ENCODE results near the gene FXYD7. TPM values are rescaled to one million over a fixed set of nuclear protein-coding genes. Genes with fewer than 3 reads are reported as not detected.

The FXYD7 gene
- total and polyA plus RNA-seq, 9 of the 15 experiments (the other 6 are each of a cell fraction or from before 2014, with no cell fraction given): 0.10 to 0.80 (median 0.31) TPM; not detected in 3

- TF ChIP-seq FOXO4 (CRISPR knock-in tag; IDR thresholded peaks at IDR 0.05) (no peak), TSC22D4 (tag; IDR thresholded peaks at IDR 0.05) (no peak), SAFB (IDR thresholded peaks at IDR 0.05; ENCODE audit: borderline replicate concordance, low read depth, low read length) (0 out of 2 replicates have a peak, but pooled peaks have one; percentile 35), NCOR1 (IDR thresholded peaks at IDR 0.05) (no peak), ZNF696 (CRISPR knock-in tag; conservative IDR thresholded peaks at IDR 0.05) (no peak), ZNF239 (CRISPR knock-in tag; IDR thresholded peaks at IDR 0.05) (no peak), HDAC1 (IDR thresholded peaks at IDR 0.05) (0 out of 4 replicates have a peak, but pooled peaks of 1 of the 2 experiments have one; percentile 17), CXXC5 (CRISPR knock-in tag; IDR thresholded peaks at IDR 0.05) (peak; percentile 48; the same call in 1 of the 2 replicates), HLTF (IDR thresholded peaks at IDR 0.05) (no peak), ZC3H4 (CRISPR knock-in tag; IDR thresholded peaks at IDR 0.05; ENCODE audit: borderline replicate concordance) (no peak), UBTF (IDR thresholded peaks at IDR 0.05; ENCODE audit: borderline replicate concordance in 1 of 2, low read depth in 2 of 2, low read length in 2 of 2) (peak; percentile 63 to 86; a peak in 2 of 4 replicates), TFAM (CRISPR knock-in tag; conservative IDR thresholded peaks at IDR 0.05) (no peak), KDM2B (CRISPR knock-in tag; IDR thresholded peaks at IDR 0.05) (no peak), NRF1 (conservative IDR thresholded peaks at IDR 0.05 in 1 of 2, IDR thresholded peaks at IDR 0.05 in 1 of 2) (peak; percentile 37 to 50), ZBTB9 (CRISPR knock-in tag; IDR thresholded peaks at IDR 0.05) (0 out of 2 replicates have a peak, but pooled peaks have one; percentile 47), SRF (CRISPR knock-in tag; IDR thresholded peaks at IDR 0.05) (0 out of 4 replicates have a peak, but pooled peaks of 1 of the 2 experiments have one; percentile 39), NFYB (IDR thresholded peaks at IDR 0.05; ENCODE audit: extremely low read depth, insufficient read length) (no peak), ZNF785 (CRISPR knock-in tag; IDR thresholded peaks at IDR 0.05) (no peak), SAP30 (IDR thresholded peaks at IDR 0.05; ENCODE audit: borderline replicate concordance, insufficient read depth, low read depth, low read length, poor library complexity, severe bottlenecking) (peak; percentile 27), CTCF (IDR thresholded peaks at IDR 0.05 in 2 of 3, conservative IDR thresholded peaks at IDR 0.05 in 1 of 3; ENCODE audit: insufficient read depth in 2 of 3, low read depth in 1 of 3, low read length in 3 of 3) (peak; percentile 69 to 77 (median 76))
Measured at GRCh38 chr19:35153701-35154524, 10.9 kb downstream of the FXYD7 start (continued).
